HG03575 (cell line): Measurements from ENCODE around the gene ERGIC1.

Source experiments
- ATAC-seq: cut with Tn5 transposase; IDR thresholded peaks from one replicate; pipeline ENCODE4 v1.9.1; 2021; ENCODE audit not compliant: unreplicated experiment, insufficient number of reproducible peaks, low FRiP score; ENCODE audit errors: extremely low read depth

The ERGIC1 gene

GRCh38 chr5:172821340-172821985 lies 12.6 kb upstream of the ERGIC1 start:
- no peak for ATAC-seq

GRCh38 chr5:172823840-172824362 lies 10.2 kb upstream of the ERGIC1 start:
- no peak for ATAC-seq

DNA sequence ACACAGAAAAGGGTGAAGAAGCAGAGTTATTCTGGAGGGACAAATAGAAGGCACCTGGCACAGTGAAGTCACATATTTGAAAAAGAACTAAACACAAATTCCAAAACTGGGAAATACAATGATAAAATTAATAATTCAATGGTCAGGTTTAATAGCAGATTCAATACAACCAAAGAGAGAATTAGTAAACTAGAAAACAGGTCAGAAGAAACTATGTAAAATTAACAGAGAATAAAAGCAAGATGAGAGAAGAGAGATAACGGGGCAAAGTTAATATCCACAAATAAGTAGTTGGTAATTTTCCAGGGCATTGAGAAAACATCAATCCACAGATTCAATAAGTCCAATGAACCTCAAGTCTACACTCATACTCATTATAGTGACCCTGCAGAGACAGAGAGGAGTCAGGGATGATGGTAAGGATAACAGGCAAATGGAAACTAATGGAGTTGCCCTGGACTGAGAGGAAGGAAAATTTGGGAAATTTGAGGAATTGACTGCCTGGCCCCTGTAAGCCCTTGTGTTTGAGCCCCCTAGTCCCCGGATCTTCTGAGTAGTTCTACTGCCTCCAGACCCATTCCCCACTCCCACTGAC lies 8.3 kb upstream of the ERGIC1 start:
- ATAC-seq: no peak

DNA sequence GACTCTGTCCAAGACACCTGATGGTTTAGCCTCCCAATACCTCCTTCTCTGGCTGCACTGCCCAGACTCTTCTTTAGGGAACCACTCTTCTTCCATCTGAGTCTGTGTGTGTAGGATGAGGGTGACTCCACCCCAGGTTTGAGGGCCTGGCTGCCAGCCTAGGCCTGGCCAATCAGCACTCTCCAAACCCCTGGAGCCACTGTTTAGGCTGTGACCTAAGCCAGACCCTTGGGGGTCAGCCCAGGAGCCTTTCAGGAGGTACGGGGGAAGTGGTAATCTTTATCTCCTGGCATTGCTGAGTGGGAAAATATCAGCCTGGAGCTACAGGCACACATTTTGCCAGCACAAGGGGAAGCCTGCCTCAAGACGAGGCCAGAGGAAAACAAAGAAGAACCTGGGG lies 6.2 kb upstream of the ERGIC1 start:
- ATAC-seq: no peak

DNA sequence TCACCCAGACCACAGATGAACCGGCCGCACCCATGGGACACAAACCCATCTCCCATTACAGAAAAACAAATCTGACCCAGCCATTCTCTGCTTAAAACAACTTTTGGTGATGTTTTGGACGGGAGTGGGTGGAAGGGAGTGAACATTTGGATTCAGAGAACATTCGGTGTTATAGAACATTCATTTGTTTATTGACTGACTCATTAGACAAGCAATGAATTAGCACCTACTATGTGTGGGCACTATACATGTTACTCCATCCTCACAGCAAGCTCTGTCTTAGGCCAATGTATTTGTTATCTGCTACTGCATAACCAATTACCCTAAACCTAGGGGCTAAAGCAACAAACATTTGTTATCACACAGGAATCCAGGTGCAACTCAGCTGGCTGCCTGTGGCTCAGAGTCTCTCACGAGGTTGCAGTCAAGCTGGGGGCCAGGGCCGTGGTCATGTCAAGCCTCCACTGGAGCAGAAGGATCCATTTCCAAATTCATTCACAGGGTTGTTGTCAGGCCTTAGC lies 5.1 kb upstream of the ERGIC1 start:
- ATAC-seq: no peak

GRCh38 chr5:172830275-172830799 lies 3.7 kb upstream of the ERGIC1 start:
- no peak for ATAC-seq

GRCh38 chr5:172830876-172831662 lies 3.0 kb upstream of the ERGIC1 start:
- no peak for ATAC-seq

DNA sequence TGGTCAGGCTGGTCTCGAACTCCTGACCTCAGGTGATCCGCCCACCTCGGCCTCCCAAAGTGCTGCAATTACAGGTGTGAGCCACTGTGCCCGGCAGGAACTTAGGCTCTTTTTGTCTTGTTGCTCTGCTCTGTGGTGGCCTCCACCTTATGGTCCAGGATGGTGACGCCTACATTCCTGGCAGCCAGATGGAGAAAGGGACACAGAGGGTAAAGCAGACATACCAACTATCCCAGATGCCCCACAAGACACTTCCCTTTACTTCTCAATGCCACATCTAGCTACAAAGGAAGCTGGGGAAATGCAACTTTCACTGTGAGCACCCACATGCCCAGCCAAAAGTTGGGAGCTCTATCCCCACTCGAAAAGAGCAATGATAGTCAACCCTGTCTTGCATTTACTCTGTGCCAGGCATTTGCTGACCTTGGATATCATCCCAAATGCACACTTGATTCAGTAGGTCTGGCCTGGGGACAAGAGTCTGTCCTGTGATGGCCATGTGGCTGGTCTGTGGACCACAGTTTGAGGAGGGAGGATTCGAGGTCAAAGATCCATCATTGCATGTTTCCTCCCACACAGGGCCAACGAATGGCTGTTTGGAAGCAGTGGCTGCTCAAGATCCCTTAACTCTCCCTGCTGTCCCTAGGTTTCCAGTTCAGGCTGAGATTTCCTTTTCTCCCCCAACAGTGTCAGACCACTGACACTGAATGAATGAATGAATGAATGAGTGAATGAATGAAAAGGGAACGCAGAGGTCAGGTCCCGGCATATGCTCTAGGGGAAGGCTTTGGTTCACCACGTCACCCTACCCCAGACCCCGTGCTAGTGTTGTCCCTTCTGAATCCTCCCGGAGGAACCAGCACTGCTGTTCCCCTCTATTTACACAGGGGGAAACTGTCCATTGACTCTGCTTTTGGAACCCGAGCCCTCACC lies 1.4 kb upstream of the ERGIC1 start:
- no peak for ATAC-seq

GRCh38 chr5:172833372-172833685 lies 722 bp upstream of the ERGIC1 start:
- ATAC-seq: no peak

GRCh38 chr5:172834415-172835289 lies 601 bp downstream of the ERGIC1 start:
- ATAC-seq: no peak

DNA sequence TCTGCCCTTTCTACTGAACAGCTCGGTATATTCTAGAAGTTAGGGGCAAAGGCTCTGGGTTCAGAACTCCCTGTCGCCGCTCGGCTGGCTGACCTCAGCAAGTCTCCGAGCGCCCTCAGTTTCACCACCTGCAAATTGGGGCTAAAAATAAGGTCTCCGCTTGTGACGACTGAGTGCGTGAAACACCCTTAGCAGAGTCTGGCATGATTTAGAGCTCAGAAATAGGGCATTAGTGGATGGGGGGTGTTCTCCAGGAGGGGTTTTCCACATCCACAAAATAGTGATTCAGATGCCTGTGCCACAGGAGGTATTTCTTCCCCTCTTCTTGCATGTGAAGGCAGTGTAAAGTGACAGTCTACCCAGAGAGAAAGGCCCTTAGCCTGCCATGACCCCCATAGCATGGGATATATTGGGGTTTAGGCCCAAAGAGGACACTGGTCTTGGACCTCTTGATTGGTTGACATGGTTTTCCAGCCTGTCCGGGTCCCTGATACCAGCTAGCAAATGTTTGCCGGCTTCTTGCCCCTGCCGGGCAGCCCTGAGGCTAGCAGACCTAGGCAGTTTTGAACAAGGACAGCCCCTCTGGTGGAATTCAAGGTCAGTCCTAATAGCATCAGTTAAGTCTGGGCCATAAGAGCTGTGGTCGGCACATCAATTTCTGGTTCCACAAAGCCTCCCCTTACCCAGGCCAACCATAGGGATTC lies 1.4 kb downstream of the ERGIC1 start:
- ATAC-seq: no peak

- ATAC-seq: no peak
Measured at GRCh38 chr5:172835994-172836356, 1.9 kb downstream of the ERGIC1 start.

- ATAC-seq: peak; percentile 58
Measured at GRCh38 chr5:172837640-172838039, 3.6 kb downstream of the ERGIC1 start.

- ATAC-seq: no peak
Measured at GRCh38 chr5:172838151-172838875, 4.3 kb downstream of the ERGIC1 start.

GRCh38 chr5:172839669-172840431 lies 5.8 kb downstream of the ERGIC1 start:
- ATAC-seq: no peak
